Smooth muscle cell (in vitro differentiated cells): Measurements from ENCODE around the gene DNAJC18. TPM values are rescaled to one million over a fixed set of nuclear protein-coding genes. Genes with fewer than 3 reads are reported as not detected.

Experiments used
- DNase-seq: peaks from one replicate; lab custom pipeline; 2025; ENCODE audit not compliant: unreplicated experiment; lab: John Stamatoyannopoulos, UW
- H2AFZ ChIP-seq: fragments of 200-600 bp; sonication (generic); 2 replicates; pipeline ENCODE4 v1.6.0; 2016; ENCODE audit warnings: antibody characterized with exemption, low read depth, mild to moderate bottlenecking
- H3F3A ChIP-seq: fragments of 200-600 bp; sonication (generic); 2 replicates; pipeline ENCODE4 v1.6.0; 2017; ENCODE audit warnings: antibody characterized with exemption, low read depth
- H3K27ac ChIP-seq: fragments of 200-600 bp; sonication (generic); 2 replicates; pipeline ENCODE4 v1.5.1; 2016; ENCODE audit warnings: low read depth, mild to moderate bottlenecking
- H3K27me3 ChIP-seq: fragments of 200-600 bp; sonication (generic); 2 replicates; pipeline ENCODE4 v1.6.1; 2016; ENCODE audit warnings: low read depth, mild to moderate bottlenecking
- H3K36me3 ChIP-seq: fragments of 200-600 bp; sonication (generic); 2 replicates; pipeline ENCODE4 v1.5.1; 2016; ENCODE audit warnings: low read depth
- H3K4me1 ChIP-seq: fragments of 200-600 bp; sonication (generic); 2 replicates; pipeline ENCODE4 v1.5.1; 2016; ENCODE audit warnings: low read depth
- H3K4me2 ChIP-seq: fragments of 200-600 bp; sonication (generic); 2 replicates; pipeline ENCODE4 v1.6.0; 2016; ENCODE audit warnings: mild to moderate bottlenecking
- H3K4me3 ChIP-seq: fragments of 200-600 bp; sonication (generic); 2 replicates; pipeline ENCODE4 v1.5.1; 2016; ENCODE audit warnings: mild to moderate bottlenecking
- H3K79me2 ChIP-seq: fragments of 200-600 bp; sonication (generic); 2 replicates; pipeline ENCODE4 v1.6.0; 2016; ENCODE audit warnings: low read depth, mild to moderate bottlenecking
- H3K9ac ChIP-seq: fragments of 200-600 bp; sonication (generic); 2 replicates; pipeline ENCODE4 v1.6.0; 2016; ENCODE audit warnings: low read depth
- H3K9me3 ChIP-seq: fragments of 200-600 bp; sonication (generic); replicated peaks from 2 replicates; pipeline ENCODE4 v1.5.1; 2016; ENCODE audit warnings: low read depth
- H4K20me1 ChIP-seq: fragments of 200-600 bp; sonication (generic); 2 replicates; pipeline ENCODE4 v1.6.0; 2016; ENCODE audit warnings: low read depth
- CTCF ChIP-seq: fragments of 200-600 bp; sonication (generic); IDR thresholded peaks from 2 replicates; pipeline ENCODE4 v1.5.1; 2017; ENCODE audit warnings: borderline replicate concordance, mild to moderate bottlenecking, antibody characterized with exemption; ENCODE audit not compliant: insufficient read depth, poor library complexity, severe bottlenecking
- WGBS: methylation state at CpG from one replicate; pipeline ENCODE4 v1.1.7; 2016; ENCODE audit warnings: low lambda C conversion rate; 5-methylcytosine and 5-hydroxymethylcytosine counted together
- polyA plus RNA-seq: library from polyadenylated mRNA; unstranded; fragments of >200 nt; fragmentation: Nextera tagmentation; extraction: Ambion mirVana; gene quantifications from 2 replicates; pipeline ENCODE4 v1.2.1, GENCODE V29; 2016
- total RNA-seq: library from RNA; depleted of rRNA; stranded (reverse); fragments of >200 nt; gene quantifications from 2 replicates; pipeline ENCODE4 v1.2.3, GENCODE V29; 2014

The DNAJC18 gene
- total and polyA plus RNA-seq, 2 experiments from 2014 or later: 9.6 to 16.9 TPM

GRCh38 chr5:139390639-139391569 is 48.4 kb downstream of the DNAJC18 start:
- Histone ChIP-seq H3K4me3 (no peak overlapping the region), H3K27me3 (no peaks in the 10 kb centered on the region), H3K9ac (no peak overlapping the region), H3K79me2 (no peaks in the 10 kb centered on the region), H3K9me3 (no peaks in the 10 kb centered on the region), H3K4me1 (peaks cover 6% of the 10 kb centered on the region), H3K27ac (no peak overlapping the region), H2AFZ (no peak overlapping the region), H3F3A (no peaks in the 10 kb centered on the region), H3K4me2 (no peak overlapping the region), H3K36me3 (no peaks in the 10 kb centered on the region), H4K20me1 (peaks cover 22% of the 10 kb centered on the region)
- no peak for TF ChIP-seq CTCF
- no peak for DNase-seq
- WGBS: 95% methylated on average over 10 of the region's 10 CpGs

GRCh38 chr5:139389701-139390638 is 49.4 kb downstream of the DNAJC18 start, which contains the start of gene MZB1:
TSS of gene MZB1 (minus strand) at chr5:139389913. CDS start at chr5:139389856, 57 bp downstream.
- Histone ChIP-seq H2AFZ (no peak within 1 kb of the TSS), H3K9ac (no peak within 1 kb of the TSS), H3K4me3 (no peak within 1 kb of the TSS), H3K27ac (no peak within 1 kb of the TSS), H3F3A (no peaks in the 10 kb centered on the region), H3K36me3 (no peaks in the 10 kb centered on the region), H3K79me2 (no peaks in the 10 kb centered on the region), H3K9me3 (no peaks in the 10 kb centered on the region), H4K20me1 (peaks cover 22% of the 10 kb centered on the region), H3K27me3 (no peaks in the 10 kb centered on the region), H3K4me2 (no peak within 1 kb of the TSS), H3K4me1 (peaks cover 6% of the 10 kb centered on the region)
- 87% methylated on average over 11 of the region's 11 CpGs for WGBS
- no peak for TF ChIP-seq CTCF
- no peak for DNase-seq

GRCh38 chr5:139388198-139388821 is 51.0 kb downstream of the DNAJC18 start:
- Histone ChIP-seq H3K9ac (no peak overlapping the region), H3K4me1 (peaks cover 6% of the 10 kb centered on the region), H3K4me3 (no peak overlapping the region), H3K79me2 (no peaks in the 10 kb centered on the region), H2AFZ (no peak overlapping the region), H3K9me3 (no peaks in the 10 kb centered on the region), H3F3A (no peaks in the 10 kb centered on the region), H3K36me3 (no peaks in the 10 kb centered on the region), H4K20me1 (peaks cover 22% of the 10 kb centered on the region), H3K27ac (no peak overlapping the region), H3K4me2 (no peak overlapping the region), H3K27me3 (no peaks in the 10 kb centered on the region)
- no peak for DNase-seq
- no peak for TF ChIP-seq CTCF
- 57% methylated on average over 8 of the region's 8 CpGs for WGBS
